Erythroblast (primary cell): ENCODE results near the gene UGT1A6.

Experiments used
- DNase-seq, 2 experiments: peaks; one replicate each; lab custom pipeline; 2025; lab: John Stamatoyannopoulos, UW
- GATA1 ChIP-seq: IDR thresholded peaks from 2 replicates; pipeline ENCODE4 v1.6.1; 2011; ENCODE audit warnings: low read depth, mild to moderate bottlenecking, control low read depth, low read length, moderate library complexity
- POLR2A ChIP-seq: IDR thresholded peaks from 2 replicates; pipeline ENCODE4 v1.6.1; 2011; ENCODE audit warnings: mild to moderate bottlenecking, low read length

The UGT1A6 gene

DNA sequence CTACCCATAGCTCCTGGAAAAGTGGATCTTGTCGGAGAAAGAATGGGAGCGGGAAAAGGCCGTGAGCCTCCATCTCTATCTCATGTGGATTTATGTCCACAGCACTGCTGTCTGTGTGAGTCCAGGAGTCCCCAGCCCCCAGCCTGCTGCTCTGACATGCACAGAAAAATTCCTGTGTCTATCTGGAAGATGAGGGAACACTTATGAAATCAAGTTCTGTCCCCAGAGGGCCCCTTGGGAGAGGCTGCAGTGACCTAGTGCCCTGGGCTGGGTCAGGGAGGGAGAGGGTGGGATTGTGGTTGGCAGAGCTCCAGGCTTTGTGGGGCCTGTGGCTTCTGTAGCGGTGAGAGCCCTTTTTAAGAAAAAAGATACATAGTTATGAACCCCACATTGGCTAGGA is 124.1 kb downstream of the UGT1A6 start:
- TF ChIP-seq POLR2A (no peak), GATA1 (no peak)
- DNase-seq, result no peak

DNA sequence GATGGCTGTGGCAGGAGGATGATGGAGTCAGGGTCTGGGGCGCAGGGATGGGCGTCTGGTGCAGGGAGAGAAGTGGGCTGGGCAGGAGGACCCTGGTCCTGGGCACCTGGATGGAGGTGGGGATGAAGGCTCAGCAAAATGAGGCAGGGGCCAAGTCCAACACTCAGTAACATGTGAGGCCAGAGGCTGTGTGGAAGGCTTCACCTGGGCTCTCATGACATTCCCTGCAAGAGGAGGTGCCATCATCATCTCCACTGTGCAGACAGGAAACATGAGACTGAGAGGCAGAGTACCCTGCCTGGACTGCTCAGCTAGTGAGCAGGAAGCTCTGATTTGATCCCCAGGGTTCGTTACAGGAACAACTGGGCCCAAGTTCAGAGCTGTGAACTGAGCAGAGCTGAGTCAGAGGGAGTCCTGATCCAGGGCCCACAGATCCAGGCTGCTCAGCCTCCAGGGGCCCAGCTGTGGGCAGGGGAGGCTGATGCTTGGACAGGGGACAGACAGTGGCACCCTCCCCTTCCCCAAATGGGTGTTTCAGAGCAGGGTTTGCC is 124.7 kb downstream of the UGT1A6 start:
- DNase-seq, result no peak
- no peak for TF ChIP-seq POLR2A
- no peak for TF ChIP-seq GATA1

DNA sequence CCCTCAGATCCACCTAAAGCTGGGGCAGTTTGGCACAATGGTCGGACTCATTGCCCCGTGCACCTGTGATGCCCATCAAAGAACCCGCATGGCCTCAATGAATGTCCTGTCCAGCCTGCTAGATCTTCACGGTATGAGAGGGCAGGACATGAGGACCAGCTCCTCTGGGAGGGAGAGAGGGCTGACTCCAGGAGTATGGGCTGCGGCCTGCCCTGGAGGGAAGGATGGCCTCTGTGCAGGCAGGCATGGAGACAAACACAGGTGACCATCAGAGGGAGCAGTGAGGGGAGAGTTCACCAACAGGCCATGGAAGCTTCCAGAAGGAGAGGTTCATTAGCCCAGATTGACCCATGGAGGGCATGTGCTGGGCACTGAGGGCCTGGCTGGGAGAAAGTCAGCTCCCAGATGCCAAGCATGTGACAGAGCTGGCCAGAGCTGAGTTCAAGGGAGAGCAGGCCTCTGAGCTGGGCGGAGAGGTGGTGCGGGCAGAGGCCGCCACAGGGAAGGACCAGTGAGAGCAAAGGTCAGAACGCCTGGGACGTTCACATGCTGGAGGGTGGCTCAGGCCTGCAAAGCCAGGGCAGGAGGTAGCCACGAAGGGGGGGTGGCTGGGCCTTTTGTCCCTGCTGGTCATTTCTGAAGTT is 125.4 kb downstream of the UGT1A6 start:
- no peak for TF ChIP-seq GATA1
- no peak for TF ChIP-seq POLR2A
- DNase-seq, result no peak

DNA sequence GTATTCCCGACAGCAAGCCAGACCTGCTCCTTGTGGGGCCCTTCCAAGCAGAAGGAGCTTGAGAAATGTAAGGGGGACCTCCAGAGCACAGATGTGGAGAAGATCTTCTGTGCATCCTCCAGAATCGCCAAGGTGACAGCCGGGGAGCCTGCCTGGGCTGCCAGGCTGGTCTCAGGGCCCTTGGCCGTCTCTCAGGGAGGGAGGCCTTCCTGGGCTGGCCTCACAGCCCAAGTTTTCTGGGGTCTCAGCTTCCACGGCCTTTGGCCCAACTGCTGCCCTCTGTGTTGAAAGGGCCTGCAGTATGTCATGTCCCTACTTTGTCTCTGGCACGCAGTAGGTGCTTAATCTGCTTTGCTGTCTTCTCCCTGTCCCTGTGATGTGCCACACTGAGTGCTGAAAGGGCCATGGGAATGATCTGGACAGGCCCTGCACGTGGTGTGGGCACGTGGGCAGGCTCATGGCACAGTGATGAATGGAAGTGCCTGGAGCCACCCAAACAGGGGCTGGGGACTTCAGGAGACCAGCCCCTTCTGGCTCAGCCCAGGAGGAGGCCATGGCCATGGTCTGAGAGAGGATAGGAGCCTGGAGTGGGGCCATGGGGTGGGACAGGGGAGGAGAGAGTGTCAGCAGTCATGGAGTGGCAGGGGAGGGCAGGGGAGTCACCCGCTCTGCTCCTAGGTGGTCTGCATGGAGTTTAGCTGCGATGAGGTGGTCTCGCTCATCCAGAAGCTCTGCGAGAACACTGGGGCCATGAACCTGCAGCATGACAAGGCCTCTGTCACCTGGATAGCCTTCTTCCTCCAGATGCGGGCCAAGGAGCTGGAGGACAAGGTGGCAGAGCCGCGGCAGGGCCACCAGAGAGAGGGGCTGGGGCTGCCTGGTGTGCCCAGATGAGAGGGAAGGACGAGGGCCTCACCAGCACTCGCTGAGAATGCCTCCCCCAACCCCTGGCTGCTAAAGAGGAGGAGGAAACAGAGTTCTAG is 126.2 kb downstream of the UGT1A6 start:
- DNase-seq, result no peak

DNA sequence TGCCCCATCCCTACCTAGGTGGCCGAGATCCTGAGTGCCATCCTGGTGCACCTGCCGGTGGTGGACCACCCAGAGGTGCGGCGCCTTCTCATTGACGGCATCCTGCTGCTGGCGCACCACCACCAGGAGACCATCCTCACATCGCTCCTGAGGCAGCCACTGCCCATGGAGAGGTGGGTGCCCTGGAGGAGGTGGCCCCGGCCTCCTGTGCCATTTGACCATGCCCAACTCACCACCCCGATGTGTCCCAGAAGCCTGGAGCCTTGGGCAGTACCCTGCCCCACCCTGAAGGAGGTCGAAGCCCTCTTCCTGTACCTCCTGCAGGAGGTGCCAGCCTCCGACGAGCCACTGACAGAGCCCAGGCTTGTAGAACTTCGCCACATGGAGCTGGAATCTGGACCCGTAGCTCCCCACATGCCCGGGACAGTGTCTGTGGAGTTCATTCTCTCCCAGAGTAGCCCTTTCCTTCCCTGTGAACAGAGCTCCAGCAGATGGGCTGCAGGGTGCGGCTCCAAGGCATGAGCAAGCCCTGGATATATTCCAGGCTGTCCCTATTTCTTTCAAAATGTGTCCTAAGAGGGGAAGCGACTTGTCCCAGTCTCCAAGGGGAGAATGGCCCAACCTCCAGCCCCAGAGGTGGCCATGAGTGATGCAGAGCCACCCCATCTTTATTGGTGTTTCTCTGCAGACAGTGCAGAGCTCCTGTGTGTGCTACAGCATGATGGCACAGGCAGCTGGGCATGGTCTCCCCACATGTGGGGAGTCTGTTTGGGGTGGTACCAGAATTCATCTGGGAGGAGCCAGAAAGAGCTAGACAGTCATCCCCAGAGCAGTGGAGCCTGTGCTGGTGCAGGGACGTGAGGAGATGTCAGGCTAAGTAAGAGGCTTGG is 127.4 kb downstream of the UGT1A6 start:
- DNase-seq, result no peak

More for the DNA sequence above, 126.2 kb downstream of the UGT1A6 start:
- TF ChIP-seq POLR2A, result no peak
- no peak for TF ChIP-seq GATA1

GRCh38 chr2:233820774-233821105 is 128.1 kb downstream of the UGT1A6 start:
- no peak for TF ChIP-seq GATA1
- TF ChIP-seq POLR2A, result no peak
- DNase-seq, result no peak

More for the DNA sequence above, 127.4 kb downstream of the UGT1A6 start:
- TF ChIP-seq GATA1 (no peak), POLR2A (no peak)

DNA sequence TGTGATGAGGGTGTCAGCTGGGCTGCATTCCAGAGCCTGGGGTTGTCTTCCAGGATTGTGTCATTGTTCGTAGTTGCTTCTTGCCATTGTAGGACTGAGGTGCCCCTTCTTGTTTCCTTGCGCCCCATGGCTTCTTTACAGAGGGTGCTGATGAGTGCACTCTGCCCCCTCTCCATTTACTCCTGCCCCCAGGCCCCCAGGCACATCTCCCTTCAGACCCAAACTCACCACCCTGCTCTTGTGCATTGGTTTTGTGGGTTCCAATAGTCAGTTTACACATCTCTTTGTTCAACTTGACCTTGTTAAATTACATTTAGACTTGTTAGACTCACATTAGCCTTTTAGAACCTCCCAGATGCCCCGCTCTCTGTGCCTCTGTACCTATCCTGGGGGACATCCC is 128.5 kb downstream of the UGT1A6 start:
- no peak for DNase-seq

GRCh38 chr2:233821709-233822100 is 129.0 kb downstream of the UGT1A6 start:
- no peak for DNase-seq
- no peak for TF ChIP-seq POLR2A
- TF ChIP-seq GATA1, result no peak

More for the DNA sequence above, 128.5 kb downstream of the UGT1A6 start:
- TF ChIP-seq POLR2A, result no peak
- TF ChIP-seq GATA1, result no peak

DNA sequence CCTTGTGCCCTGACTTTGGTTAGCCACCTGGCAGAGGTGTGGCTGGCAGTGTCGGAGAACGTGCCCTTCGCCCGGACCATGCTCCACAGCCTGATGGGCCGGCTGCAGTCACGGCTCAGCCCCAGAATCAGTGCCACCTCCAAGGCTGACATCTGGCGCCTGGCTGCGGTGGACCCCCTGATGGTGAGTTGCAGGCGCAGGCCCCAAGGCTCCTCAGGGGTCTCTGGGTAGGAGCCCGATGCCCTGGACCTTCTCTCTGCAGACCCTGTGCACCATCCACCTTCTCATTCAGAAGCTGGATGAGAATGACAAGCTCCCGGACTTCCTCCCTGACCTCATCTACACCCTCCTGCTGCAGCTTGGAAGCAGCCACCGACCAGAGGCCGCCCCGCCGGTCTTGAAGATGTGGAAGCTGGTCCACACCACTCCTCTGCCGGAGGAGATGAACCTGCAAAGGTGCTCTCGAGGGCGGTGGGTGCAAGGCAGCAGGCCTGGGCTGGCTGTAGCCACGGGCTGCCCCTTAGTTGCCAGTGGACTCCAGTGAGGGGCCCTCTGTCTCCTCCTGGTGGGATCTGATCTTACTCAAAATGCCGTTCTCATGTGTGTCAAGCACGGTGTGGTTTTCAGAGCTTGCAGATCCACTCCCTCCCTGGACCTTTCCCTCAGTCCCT is 129.5 kb downstream of the UGT1A6 start:
- no peak for TF ChIP-seq GATA1
- TF ChIP-seq POLR2A, result no peak
- no peak for DNase-seq
